ENCODE data around the gene TTC34.
"Not testable (repeated sequence)": the region's sequence is repeated elsewhere in the genome, so short reads cannot be mapped to it uniquely, and the experiment has no call there.

Gene TTC34

GRCh38 chr1:2628191-2628932, 173.1 kb downstream of the TTC34 start:
- DNase-seq (ENCODE audit: low spot score), result no peak

- DNase-seq (ENCODE audit: low spot score), result no peak
Measured at GRCh38 chr1:2627746-2628145, 173.7 kb downstream of the TTC34 start.

GRCh38 chr1:2625748-2626147, 175.7 kb downstream of the TTC34 start:
- not testable (repeated sequence) for DNase-seq (ENCODE audit: low spot score)

- DNase-seq (ENCODE audit: low spot score), result no peak
Measured at GRCh38 chr1:2625311-2625710, 176.2 kb downstream of the TTC34 start.

- no peak for DNase-seq (ENCODE audit: low spot score)
Measured at GRCh38 chr1:2624735-2625300, 176.7 kb downstream of the TTC34 start.

- DNase-seq (ENCODE audit: low spot score), result no peak
Measured at GRCh38 chr1:2623571-2624337, 177.7 kb downstream of the TTC34 start.

GRCh38 chr1:2617971-2618470, 183.5 kb downstream of the TTC34 start:
- no peak for DNase-seq (ENCODE audit: low spot score)

GRCh38 chr1:2614145-2614544, 187.3 kb downstream of the TTC34 start:
- no peak for DNase-seq (ENCODE audit: low spot score)

- DNase-seq (ENCODE audit: low spot score), result no peak
Measured at GRCh38 chr1:2612591-2613365, 188.7 kb downstream of the TTC34 start.

GRCh38 chr1:2611621-2612437, 189.7 kb downstream of the TTC34 start:
- no peak for DNase-seq (ENCODE audit: low spot score)

- DNase-seq (ENCODE audit: low spot score), result no peak
Measured at GRCh38 chr1:2611031-2611501, 190.4 kb downstream of the TTC34 start.

- DNase-seq (ENCODE audit: low spot score), result no peak
Measured at GRCh38 chr1:2610036-2610959, 191.2 kb downstream of the TTC34 start.

GRCh38 chr1:2609319-2610035, 192.0 kb downstream of the TTC34 start:
- DNase-seq (ENCODE audit: low spot score), result no peak

- DNase-seq (ENCODE audit: low spot score), result no peak
Measured at GRCh38 chr1:2607641-2608091, 193.8 kb downstream of the TTC34 start.

- DNase-seq (ENCODE audit: low spot score), result no peak
Measured at GRCh38 chr1:2606881-2607621, 194.4 kb downstream of the TTC34 start.

- no peak for DNase-seq (ENCODE audit: low spot score)
Measured at GRCh38 chr1:2606396-2606880, 195.1 kb downstream of the TTC34 start.

GRCh38 chr1:2605509-2606395, 195.7 kb downstream of the TTC34 start:
- DNase-seq (ENCODE audit: low spot score), result no peak
